Mesenchymal stem cell (in vitro differentiated cells and primary cell): ENCODE measurements around the gene SNX3.
A peak's percentile ranks its signal among the peaks of the same experiment; 100 is the strongest.

ENCODE experiments used
- DNase-seq: peaks from one replicate; pipeline ENCODE4 v3.0.0-alpha.2; 2013
- H2AFZ ChIP-seq: one replicate; pipeline ENCODE4 v1.6.1; 2013; ENCODE audit warnings: low read depth, mild to moderate bottlenecking, control low read depth, inconsistent platforms, low read length, moderate library complexity
- H2AK5ac ChIP-seq: 2 replicates; pipeline ENCODE4 v1.6.1; 2013; ENCODE audit warnings: low read length, moderate library complexity, mild to moderate bottlenecking, inconsistent platforms; ENCODE audit not compliant: severe bottlenecking
- H2BK120ac ChIP-seq: one replicate; pipeline ENCODE4 v1.6.1; 2013; ENCODE audit warnings: low read depth, mild to moderate bottlenecking, inconsistent platforms, low read length, moderate library complexity
- H2BK12ac ChIP-seq, 2 experiments: one replicate each; pipeline ENCODE4 v1.6.1; 2013; ENCODE audit warnings: inconsistent platforms in 2 of 2, low read length in 2 of 2, mild to moderate bottlenecking in 2 of 2, moderate library complexity in 2 of 2, control low read depth in 1 of 2
- H2BK15ac ChIP-seq: one replicate; pipeline ENCODE4 v1.6.1; 2013; ENCODE audit warnings: mild to moderate bottlenecking, low read depth, inconsistent platforms; ENCODE audit not compliant: poor library complexity, severe bottlenecking
- H2BK5ac ChIP-seq: 2 replicates; pipeline ENCODE4 v1.6.1; 2013; ENCODE audit warnings: low read depth, mild to moderate bottlenecking, low read length, control low read depth, inconsistent platforms; ENCODE audit not compliant: poor library complexity, severe bottlenecking
- H3K14ac ChIP-seq, 2 experiments: one replicate each; pipeline ENCODE4 v1.6.1; 2013; ENCODE audit warnings: inconsistent platforms in 2 of 2, low read length in 2 of 2, control low read depth in 1 of 2, mild to moderate bottlenecking in 1 of 2, moderate library complexity in 1 of 2
- H3K18ac ChIP-seq, 2 experiments: one replicate each; pipeline ENCODE4 v1.6.1; 2013; ENCODE audit warnings: inconsistent platforms in 2 of 2, low read length in 2 of 2, control low read depth in 1 of 2, low read depth in 1 of 2, mild to moderate bottlenecking in 1 of 2
- H3K23ac ChIP-seq, 2 experiments: one replicate each; pipeline ENCODE4 v1.6.1; 2013; ENCODE audit warnings: inconsistent platforms in 2 of 2, low read length in 2 of 2, mild to moderate bottlenecking in 2 of 2, moderate library complexity in 2 of 2, control low read depth in 1 of 2
- H3K27ac ChIP-seq: 2 replicates; pipeline ENCODE4 v1.5.1; 2013; ENCODE audit warnings: mild to moderate bottlenecking, moderate library complexity, low read length, control low read depth, inconsistent platforms; ENCODE audit not compliant: poor library complexity, severe bottlenecking
- H3K27me3 ChIP-seq, 2 experiments: 2 replicates each; pipeline versions ENCODE4 v1.6.1 to v1.7.0; 2013; ENCODE audit warnings: low read length in 2 of 2, mild to moderate bottlenecking in 2 of 2, moderate library complexity in 2 of 2, control low read depth in 1 of 2, inconsistent platforms in 1 of 2; ENCODE audit not compliant: control insufficient read depth in 1 of 2, insufficient read depth in 1 of 2
- H3K36me3 ChIP-seq, 2 experiments: 2 replicates each; pipeline versions ENCODE4 v1.6.1 to v1.7.0; 2013; ENCODE audit warnings: low read length in 2 of 2, control low read depth in 1 of 2, inconsistent platforms in 1 of 2, low read depth in 1 of 2, mild to moderate bottlenecking in 1 of 2; ENCODE audit not compliant: insufficient read depth in 2 of 2, control insufficient read depth in 1 of 2
- H3K4ac ChIP-seq, 2 experiments: one replicate each; pipeline ENCODE4 v1.6.1; 2013; ENCODE audit warnings: inconsistent platforms in 2 of 2, low read length in 2 of 2, mild to moderate bottlenecking in 2 of 2, moderate library complexity in 2 of 2, control low read depth in 1 of 2, low read depth in 1 of 2
- H3K4me1 ChIP-seq: 2 replicates; pipeline ENCODE4 v1.6.1; 2013; ENCODE audit warnings: low read depth, low read length, control low read depth; ENCODE audit not compliant: control insufficient read depth, insufficient read depth
- H3K4me2 ChIP-seq: 2 replicates; pipeline ENCODE4 v1.6.1; 2013; ENCODE audit warnings: low read length, mild to moderate bottlenecking, inconsistent platforms; ENCODE audit not compliant: poor library complexity, severe bottlenecking
- H3K4me3 ChIP-seq, 2 experiments: 2 replicates each; pipeline versions ENCODE4 v1.5.1 to v1.7.0; 2013; ENCODE audit warnings: low read length in 2 of 2, mild to moderate bottlenecking in 2 of 2, control low read depth in 1 of 2, low read depth in 1 of 2; ENCODE audit not compliant: insufficient read depth in 1 of 2
- H3K79me1 ChIP-seq: replicated peaks from 2 replicates; pipeline ENCODE4 v1.6.1; 2013; ENCODE audit warnings: mild to moderate bottlenecking, control low read depth, low read length, inconsistent platforms; ENCODE audit not compliant: poor library complexity, severe bottlenecking
- H3K9ac ChIP-seq: 2 replicates; pipeline ENCODE4 v1.7.0; 2013; ENCODE audit warnings: mild to moderate bottlenecking, low read length, moderate library complexity
- H3K9me3 ChIP-seq: 2 replicates; pipeline ENCODE4 v1.7.0; 2013; ENCODE audit warnings: mild to moderate bottlenecking, low read length; ENCODE audit not compliant: control insufficient read depth
- H4K8ac ChIP-seq: one replicate; pipeline ENCODE4 v1.6.1; 2013; ENCODE audit warnings: inconsistent platforms, mild to moderate bottlenecking, low read length, moderate library complexity
- H4K91ac ChIP-seq: one replicate; pipeline ENCODE4 v1.6.1; 2013; ENCODE audit warnings: mild to moderate bottlenecking, low read length, inconsistent platforms
- WGBS: methylation state at CpG from one replicate; pipeline ENCODE4 v1.1.7; 2013; ENCODE audit warnings: mixed read lengths; 5-methylcytosine and 5-hydroxymethylcytosine counted together

The SNX3 gene

DNA sequence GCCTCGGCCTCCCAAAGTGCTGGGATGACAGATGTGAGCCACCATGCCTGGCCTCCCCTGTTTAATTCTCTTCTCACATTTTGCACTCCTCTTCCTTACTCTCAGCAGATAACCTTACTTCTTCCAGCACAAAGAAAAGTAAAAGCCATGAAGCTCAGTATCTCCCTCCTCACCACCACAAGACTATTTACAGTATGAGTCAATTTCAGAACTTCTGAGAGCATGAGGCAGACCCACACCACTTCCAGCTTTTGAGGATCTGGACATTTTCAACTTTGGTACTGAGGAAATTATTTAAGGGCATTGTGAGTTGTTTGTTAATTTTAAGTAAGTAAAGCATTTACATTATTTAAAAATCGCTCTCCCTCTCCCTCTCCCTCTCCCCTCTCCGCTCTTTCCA is 8.0 kb upstream of the SNX3 start:
- Histone ChIP-seq H2BK120ac (no peak overlapping the region), H3K4me3 (no peak overlapping the region)

GRCh38 chr6:108263371-108263770 is 2.5 kb upstream of the SNX3 start:
- Histone ChIP-seq H3K23ac (no peak overlapping the region), H3K14ac (no peak overlapping the region), H2AFZ (no peak overlapping the region)

More for the DNA sequence above, 8.0 kb upstream of the SNX3 start:
- H3K79me1 ChIP-seq: no peaks in the 10 kb centered on the region
- no peak overlapping the region for H3K18ac ChIP-seq
- H3K4me1 ChIP-seq: no peaks in the 10 kb centered on the region
- no peak overlapping the region for H2AFZ ChIP-seq
- H2BK5ac ChIP-seq: no peak overlapping the region
- no peak overlapping the region for H2AK5ac ChIP-seq
- H3K4me2 ChIP-seq: no peak overlapping the region
- no peak overlapping the region for H4K8ac ChIP-seq
- H2BK15ac ChIP-seq: no peak overlapping the region
- 98% methylated on average over 3 of the region's 3 CpGs for WGBS
- no peaks in the 10 kb centered on the region for H3K27me3 ChIP-seq
- no peak overlapping the region for H2BK12ac ChIP-seq
- H3K9ac ChIP-seq: no peak overlapping the region
- DNase-seq: no peak
- no peak overlapping the region for H3K23ac ChIP-seq
- H3K27ac ChIP-seq: no peak overlapping the region
- no peaks in the 10 kb centered on the region for H3K36me3 ChIP-seq
- H4K91ac ChIP-seq: no peak overlapping the region
- no peaks in the 10 kb centered on the region for H3K9me3 ChIP-seq
- H3K4ac ChIP-seq: no peak overlapping the region
- no peak overlapping the region for H3K14ac ChIP-seq

DNA sequence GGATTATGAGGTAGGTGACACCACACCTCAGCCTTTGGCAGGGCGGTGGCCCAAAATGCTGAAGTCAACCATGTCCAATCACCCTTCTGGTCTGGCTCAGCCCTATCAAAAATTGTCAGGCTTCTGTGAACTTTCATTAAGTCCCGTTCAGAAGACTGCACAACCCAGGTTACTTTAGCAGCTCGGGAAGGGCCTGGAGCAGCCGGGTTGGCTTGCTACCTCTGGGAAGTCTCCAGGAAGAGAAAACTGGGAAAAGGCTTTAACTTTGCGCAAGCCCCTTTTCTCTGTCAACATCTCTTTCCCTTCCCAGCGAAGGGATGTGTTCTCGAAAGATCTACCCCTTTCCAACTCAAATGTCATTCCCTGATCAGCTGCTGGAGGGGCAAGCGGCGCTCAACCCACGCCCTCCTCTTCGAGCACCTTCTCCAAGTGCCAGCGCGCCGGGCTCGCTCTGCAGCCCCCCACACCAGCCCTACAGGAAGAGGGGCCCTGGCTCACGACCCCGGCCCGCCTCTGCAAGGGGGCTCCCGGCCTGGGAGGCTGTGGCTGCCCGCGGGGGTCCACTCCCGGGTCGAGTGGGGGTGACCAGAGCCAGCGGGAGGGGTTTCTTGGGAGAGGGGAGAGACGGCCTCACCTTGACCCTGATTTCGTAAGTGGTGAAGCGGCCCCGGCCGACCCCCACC is 573 bp downstream of the SNX3 start:
- no peaks in the 10 kb centered on the region for H3K9me3 ChIP-seq

More at GRCh38 chr6:108263371-108263770, 2.5 kb upstream of the SNX3 start:
- Histone ChIP-seq H4K91ac (no peak overlapping the region), H2BK15ac (no peak overlapping the region), H3K79me1 (no peaks in the 10 kb centered on the region), H3K18ac (no peak overlapping the region), H3K4ac (no peak overlapping the region), H2BK120ac (no peak overlapping the region), H3K9me3 (no peaks in the 10 kb centered on the region), H3K4me1 (peaks cover 8% of the 10 kb centered on the region), H3K9ac (no peak overlapping the region), H2AK5ac (no peak overlapping the region), H3K27ac (no peak overlapping the region), H4K8ac (no peak overlapping the region), H3K4me2 (no peak overlapping the region), H3K27me3 (no peaks in the 10 kb centered on the region), H2BK12ac (no peak overlapping the region), H3K4me3 (no peak overlapping the region), H3K36me3 (no peaks in the 10 kb centered on the region), H2BK5ac (no peak overlapping the region)
- 100% methylated on average over 2 of the region's 2 CpGs for WGBS
- no peak for DNase-seq

DNA sequence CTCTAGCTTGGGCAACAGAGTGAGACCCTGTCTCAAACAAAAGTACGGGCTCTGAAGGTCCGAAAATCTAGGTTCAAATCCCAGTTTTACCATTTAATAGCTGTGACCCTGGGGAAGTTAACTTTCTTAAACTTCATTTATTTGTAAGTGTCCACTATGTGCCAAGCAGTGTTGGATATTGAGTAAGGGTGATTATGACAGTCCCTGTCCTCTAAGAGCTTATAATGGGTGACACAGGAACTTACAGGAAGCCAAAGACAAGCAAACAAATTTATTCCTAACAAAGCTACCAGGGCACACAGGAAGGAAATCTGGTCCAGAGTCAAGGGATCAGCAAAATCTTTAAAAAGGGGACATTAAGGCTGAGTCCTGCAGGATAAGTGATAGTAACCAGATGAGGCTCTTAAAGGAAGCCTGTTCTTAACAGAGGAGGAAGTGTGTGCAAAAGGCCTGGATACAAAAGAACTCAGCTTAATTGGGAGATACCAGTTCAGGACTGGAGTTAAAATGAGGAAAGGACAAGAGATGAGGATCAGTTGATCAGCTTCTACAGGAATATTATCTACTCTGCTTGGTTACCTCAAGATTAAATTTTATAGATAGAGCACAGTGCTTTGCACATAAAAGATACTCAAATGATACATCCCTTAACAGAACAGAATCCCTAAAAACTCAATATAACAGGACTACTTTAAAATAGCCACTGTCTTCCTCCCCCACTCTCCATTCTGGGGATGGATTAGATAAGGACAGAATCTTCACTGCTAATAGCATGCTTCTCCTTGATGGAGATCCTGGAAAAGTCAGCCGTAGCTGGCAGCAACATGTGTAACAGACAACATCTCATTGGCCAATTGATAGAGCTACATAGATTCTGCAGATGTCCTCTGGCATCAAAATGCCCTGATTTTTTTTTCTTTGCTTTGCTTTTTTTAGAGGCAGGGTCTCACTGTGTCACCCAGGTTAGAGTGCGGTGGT is 6.1 kb downstream of the SNX3 start:
- no peak overlapping the region for H2BK15ac ChIP-seq
- H3K9ac ChIP-seq: no peak overlapping the region
- H2BK120ac ChIP-seq: no peak overlapping the region
- H3K18ac ChIP-seq: no peak overlapping the region
- no peak overlapping the region for H3K4me3 ChIP-seq
- H2AFZ ChIP-seq: no peak overlapping the region
- no peak overlapping the region for H3K4me2 ChIP-seq
- H3K36me3 ChIP-seq: peaks cover 3 to 16% of the 10 kb centered on the region in 2 experiments
- H3K9me3 ChIP-seq: no peaks in the 10 kb centered on the region
- 74% methylated on average over 4 of the region's 4 CpGs for WGBS
- no peak overlapping the region for H2BK5ac ChIP-seq
- H3K23ac ChIP-seq: no peak overlapping the region
- no peak overlapping the region for H4K91ac ChIP-seq
- no peak overlapping the region for H3K14ac ChIP-seq
- H3K27ac ChIP-seq: no peak overlapping the region
- no peak overlapping the region for H3K4ac ChIP-seq
- peak overlapping the region in 1 of 2 experiments; percentile 15 for H2BK12ac ChIP-seq
- H2AK5ac ChIP-seq: no peak overlapping the region
- DNase-seq: no peak
- no peaks in the 10 kb centered on the region for H3K27me3 ChIP-seq
- peaks cover 8% of the 10 kb centered on the region for H3K4me1 ChIP-seq
- peaks cover 8% of the 10 kb centered on the region for H3K79me1 ChIP-seq
- no peak overlapping the region for H4K8ac ChIP-seq

More for the DNA sequence above, 573 bp downstream of the SNX3 start:
- Histone ChIP-seq H2AK5ac (no peak overlapping the region), H2BK12ac (peak overlapping the region in 1 of 2 experiments; percentile 79), H4K91ac (peak overlapping the region; percentile 64), H3K4me2 (peak overlapping the region; percentile 95), H2BK5ac (peak overlapping the region; percentile 2), H3K36me3 (peaks cover 2 to 12% of the 10 kb centered on the region in 2 experiments), H3K27ac (peak overlapping the region; percentile 66), H2AFZ (peak overlapping the region; percentile 89), H3K4me3 (peak overlapping the region; percentile 89 to 93), H3K27me3 (no peaks in the 10 kb centered on the region), H3K18ac (peak overlapping the region; percentile 80 to 95), H3K14ac (peak overlapping the region in 1 of 2 experiments; percentile 97), H3K4ac (peak overlapping the region; percentile 46 to 97), H2BK15ac (peak overlapping the region; percentile 93), H2BK120ac (peak overlapping the region; percentile 77), H3K23ac (peak overlapping the region in 1 of 2 experiments; percentile 99), H3K79me1 (peaks cover 2% of the 10 kb centered on the region), H4K8ac (peak overlapping the region; percentile 75), H3K9ac (peak overlapping the region; percentile 94), H3K4me1 (peaks cover 9% of the 10 kb centered on the region)
- DNase-seq: peak; percentile 71
- 2% methylated on average over 27 of the region's 29 CpGs for WGBS
